ENCODE data around the gene ZBTB24.

GRCh38 chr6:109493865-109494264 lies 10.8 kb upstream of the ZBTB24 start:
- TF ChIP-seq CTCF (IDR thresholded peaks at IDR 0.05; ENCODE audit: borderline replicate concordance, extremely low read depth, low read length, poor library complexity, severe bottlenecking): no peak
- no peak for TF ChIP-seq EZH2 (IDR thresholded peaks at IDR 0.05; ENCODE audit: borderline replicate concordance, low read depth, low read length, severe bottlenecking)
